Measurements from ENCODE around the gene FAM83D.

- no peak for TF ChIP-seq CTCF (IDR thresholded peaks at IDR 0.05)
- no peak for TF ChIP-seq POLR2AphosphoS5 (IDR thresholded peaks at IDR 0.05; ENCODE audit: insufficient read depth in 1 of 2, low read depth in 1 of 2)
- TF ChIP-seq POLR2A (IDR thresholded peaks at IDR 0.05), result no peak
Observed at GRCh38 chr20:38979434-38979833, 53.2 kb downstream of the FAM83D start.

Measured in vagina (tissue), 2 donors.